Activated naive CD8-positive, alpha-beta T cell treated with anti-CD3 and anti-CD28 coated beads for 36 hours (primary cell): Measurements from ENCODE around the gene PCDHGB6. TPM values are rescaled to one million over a fixed set of nuclear protein-coding genes. Genes with fewer than 3 reads are reported as not detected.
"Not testable (repeated sequence)": the region's sequence is repeated elsewhere in the genome, so short reads cannot be mapped to it uniquely, and the experiment has no call there.

Experiments
- DNase-seq: peaks from one replicate; pipeline ENCODE4 v3.0.0; 2021
- H3K27ac Mint-ChIP-seq: one replicate; pipeline ENCODE4 v1.8.0; 2022; ENCODE audit warnings: mild to moderate bottlenecking, moderate library complexity, mixed read lengths
- H3K27me3 Mint-ChIP-seq: one replicate; pipeline ENCODE4 v1.8.0; 2022; ENCODE audit warnings: mild to moderate bottlenecking, mixed read lengths
- H3K36me3 Mint-ChIP-seq: one replicate; pipeline ENCODE4 v1.8.0; 2021; ENCODE audit warnings: mild to moderate bottlenecking, mixed read lengths
- H3K4me1 Mint-ChIP-seq: one replicate; pipeline ENCODE4 v1.8.0; 2021; ENCODE audit warnings: mixed read lengths
- H3K4me3 Mint-ChIP-seq: one replicate; pipeline ENCODE4 v1.8.0; 2022; ENCODE audit warnings: mild to moderate bottlenecking, moderate library complexity, mixed read lengths
- H3K9me3 Mint-ChIP-seq: one replicate; pipeline ENCODE4 v1.8.0; 2022; ENCODE audit warnings: mixed read lengths
- total RNA-seq, 2 experiments: library from RNA; stranded (reverse); gene quantifications; one replicate each; pipeline ENCODE4 v1.2.3, GENCODE V29; 2021

Gene PCDHGB6
- not detected for total RNA-seq

DNA sequence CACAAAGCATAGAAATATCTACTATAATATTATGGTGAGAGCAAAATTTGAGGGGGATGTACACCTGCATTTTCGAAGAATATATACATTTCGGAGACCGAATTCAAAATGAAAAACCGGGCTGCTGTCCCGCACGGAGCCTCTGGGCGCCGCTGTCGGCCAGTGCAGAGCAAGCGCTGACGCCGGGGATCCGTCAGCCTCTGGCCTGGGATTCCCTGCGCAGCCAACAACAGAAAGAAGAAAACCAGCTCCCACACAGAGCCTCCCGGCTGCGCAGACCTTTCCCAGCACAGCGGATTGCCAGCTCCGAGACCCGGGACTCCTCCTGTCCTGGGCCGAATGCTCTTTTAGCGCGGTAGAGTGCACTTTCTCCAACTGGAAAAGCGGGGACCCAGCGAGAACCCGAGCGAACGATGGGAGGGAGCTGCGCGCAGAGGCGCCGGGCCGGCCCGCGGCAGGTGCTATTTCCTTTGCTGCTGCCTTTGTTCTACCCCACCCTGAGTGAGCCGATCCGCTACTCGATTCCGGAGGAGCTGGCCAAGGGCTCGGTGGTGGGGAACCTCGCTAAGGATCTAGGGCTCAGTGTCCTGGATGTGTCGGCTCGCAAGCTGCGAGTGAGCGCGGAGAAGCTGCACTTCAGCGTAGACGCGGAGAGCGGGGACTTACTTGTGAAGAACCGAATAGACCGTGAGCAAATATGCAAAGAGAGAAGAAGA is at the start of gene PCDHGB6:
Gene PCDHGB6 (plus strand): TSS at position 232 of the 716 bp plus-strand sequence. CDS start 182 bp downstream, at position 414.
- not testable (repeated sequence) for H3K4me1 Mint-ChIP-seq, H3K27ac Mint-ChIP-seq
- H3K9me3 Mint-ChIP-seq = peaks cover 23% of the 10 kb centered on the region
- H3K4me3 Mint-ChIP-seq = peak within 1 kb of the TSS; percentile 45
- DNase-seq = peak; percentile 49
- H3K36me3 Mint-ChIP-seq = peaks cover 15% of the 10 kb centered on the region
- H3K27me3 Mint-ChIP-seq = peaks cover 85% of the 10 kb centered on the region

DNA sequence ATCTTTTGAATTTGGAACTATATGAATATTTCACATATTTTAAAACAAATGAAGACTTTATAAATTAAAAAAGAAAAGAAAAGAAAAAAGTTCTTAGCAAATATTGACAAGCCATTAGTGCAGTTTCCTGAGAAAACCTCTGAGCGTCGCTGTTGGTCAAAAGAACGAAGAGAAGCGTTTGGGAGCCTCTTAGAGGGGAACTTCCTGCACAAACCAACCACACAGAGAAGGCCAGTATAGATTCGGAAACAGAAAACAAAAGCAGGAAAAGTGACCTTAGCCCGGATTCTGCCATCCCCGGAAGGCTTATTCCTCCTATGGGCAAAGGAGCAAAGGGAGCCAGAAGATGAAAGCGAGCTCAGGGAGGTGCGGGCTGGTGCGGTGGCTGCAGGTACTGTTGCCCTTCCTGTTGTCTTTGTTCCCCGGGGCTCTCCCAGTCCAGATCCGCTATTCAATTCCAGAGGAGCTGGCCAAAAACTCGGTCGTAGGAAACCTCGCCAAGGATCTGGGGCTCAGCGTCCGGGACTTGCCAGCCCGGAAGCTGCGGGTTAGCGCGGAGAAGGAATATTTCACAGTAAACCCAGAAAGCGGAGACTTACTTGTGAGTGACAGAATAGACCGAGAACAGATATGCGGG is 47.9 kb upstream of the PCDHGB6 start, which contains the start of gene PCDHGB2:
Gene PCDHGB2 (plus strand): TSS at position 205 of the 637 bp plus-strand sequence. CDS start 142 bp downstream, at position 347.
- H3K36me3 Mint-ChIP-seq = peaks cover 36% of the 10 kb centered on the region
- peaks cover 49% of the 10 kb centered on the region for H3K9me3 Mint-ChIP-seq
- no peak for DNase-seq
- H3K27me3 Mint-ChIP-seq = peaks cover 93% of the 10 kb centered on the region
- H3K27ac Mint-ChIP-seq = peak within 1 kb of the TSS; percentile 3
- peak within 1 kb of the TSS; percentile 75 for H3K4me3 Mint-ChIP-seq
- peaks cover 5% of the 10 kb centered on the region for H3K4me1 Mint-ChIP-seq

DNA sequence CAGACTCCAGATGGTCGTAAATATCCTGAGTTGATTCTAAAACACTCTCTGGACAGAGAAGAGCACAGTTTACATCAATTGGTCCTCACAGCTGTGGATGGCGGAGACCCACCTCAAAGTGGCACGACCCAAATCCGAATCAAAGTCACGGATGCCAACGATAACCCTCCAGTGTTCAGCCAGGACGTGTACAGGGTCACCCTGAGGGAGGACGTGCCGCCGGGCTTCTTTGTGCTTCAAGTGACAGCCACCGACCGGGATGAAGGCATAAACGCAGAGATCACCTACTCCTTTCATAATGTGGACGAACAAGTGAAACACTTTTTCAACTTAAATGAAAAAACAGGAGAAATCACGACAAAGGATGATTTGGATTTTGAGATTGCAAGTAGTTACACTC is 47.1 kb upstream of the PCDHGB6 start:
- Mint-ChIP-seq H3K4me1 (peaks cover 5% of the 10 kb centered on the region), H3K27me3 (peaks cover 93% of the 10 kb centered on the region), H3K27ac (no peak overlapping the region), H3K9me3 (peaks cover 53% of the 10 kb centered on the region), H3K4me3 (no peak overlapping the region), H3K36me3 (peaks cover 40% of the 10 kb centered on the region)
- DNase-seq = no peak

DNA sequence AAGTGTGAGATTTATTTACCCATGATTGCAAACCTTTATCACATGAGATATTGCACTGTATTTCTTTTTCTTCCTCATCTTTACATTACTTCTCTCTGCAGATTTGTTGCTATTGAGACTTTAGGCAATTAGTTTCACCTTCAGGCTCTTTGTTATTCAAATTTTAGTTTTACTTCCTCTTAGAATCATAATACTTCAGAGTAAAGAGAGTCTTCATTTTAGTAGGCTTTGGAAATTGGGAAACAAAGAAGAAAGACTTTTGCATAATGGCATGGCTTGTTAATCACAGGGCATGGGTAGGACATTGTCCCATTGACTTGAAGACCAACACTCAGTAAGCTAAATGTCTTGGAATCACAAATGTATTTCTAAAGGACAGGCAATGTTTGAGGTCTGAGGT is 45.1 kb upstream of the PCDHGB6 start:
- Mint-ChIP-seq H3K4me3 (no peak overlapping the region), H3K9me3 (peaks cover 44% of the 10 kb centered on the region), H3K36me3 (peaks cover 41% of the 10 kb centered on the region), H3K27me3 (peaks cover 92% of the 10 kb centered on the region), H3K4me1 (peaks cover 5% of the 10 kb centered on the region), H3K27ac (no peak overlapping the region)
- no peak for DNase-seq

DNA sequence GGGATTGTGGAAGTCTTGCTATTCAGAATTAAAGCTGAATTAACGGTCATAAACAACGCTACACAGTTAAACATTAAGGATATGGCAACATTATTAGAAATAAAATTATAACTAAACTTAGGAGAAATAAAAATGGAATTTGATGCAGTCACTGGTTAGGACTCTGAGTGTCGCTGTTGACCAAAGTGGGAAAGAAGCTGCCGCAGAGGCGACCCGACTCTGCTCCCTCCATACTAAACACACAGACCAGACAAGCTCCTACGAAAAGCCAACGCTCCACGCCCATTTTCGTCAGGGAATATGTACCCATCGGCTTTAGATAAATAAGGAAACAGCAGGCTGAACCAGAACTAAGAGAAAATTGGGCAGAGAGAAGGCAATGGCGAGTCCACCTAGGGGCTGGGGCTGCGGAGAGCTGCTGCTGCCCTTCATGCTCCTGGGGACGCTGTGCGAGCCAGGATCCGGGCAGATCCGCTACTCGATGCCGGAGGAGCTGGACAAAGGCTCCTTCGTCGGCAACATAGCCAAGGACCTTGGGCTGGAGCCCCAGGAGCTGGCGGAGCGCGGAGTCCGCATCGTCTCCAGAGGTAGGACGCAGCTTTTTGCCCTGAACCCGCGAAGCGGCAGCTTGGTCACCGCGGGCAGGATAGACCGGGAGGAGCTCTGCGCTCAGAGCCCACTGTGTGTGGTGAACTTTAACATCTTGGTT is 43.7 kb upstream of the PCDHGB6 start, which contains the start of gene PCDHGA5:
Gene PCDHGA5 (plus strand): TSS at position 211 of the 709 bp plus-strand sequence. CDS start 169 bp downstream, at position 380.
- Mint-ChIP-seq H3K4me3 (no peak within 1 kb of the TSS), H3K27me3 (peaks cover 93% of the 10 kb centered on the region), H3K9me3 (peaks cover 39% of the 10 kb centered on the region), H3K27ac (no peak within 1 kb of the TSS), H3K36me3 (peaks cover 37% of the 10 kb centered on the region), H3K4me1 (peaks cover 5% of the 10 kb centered on the region)
- DNase-seq = no peak

DNA sequence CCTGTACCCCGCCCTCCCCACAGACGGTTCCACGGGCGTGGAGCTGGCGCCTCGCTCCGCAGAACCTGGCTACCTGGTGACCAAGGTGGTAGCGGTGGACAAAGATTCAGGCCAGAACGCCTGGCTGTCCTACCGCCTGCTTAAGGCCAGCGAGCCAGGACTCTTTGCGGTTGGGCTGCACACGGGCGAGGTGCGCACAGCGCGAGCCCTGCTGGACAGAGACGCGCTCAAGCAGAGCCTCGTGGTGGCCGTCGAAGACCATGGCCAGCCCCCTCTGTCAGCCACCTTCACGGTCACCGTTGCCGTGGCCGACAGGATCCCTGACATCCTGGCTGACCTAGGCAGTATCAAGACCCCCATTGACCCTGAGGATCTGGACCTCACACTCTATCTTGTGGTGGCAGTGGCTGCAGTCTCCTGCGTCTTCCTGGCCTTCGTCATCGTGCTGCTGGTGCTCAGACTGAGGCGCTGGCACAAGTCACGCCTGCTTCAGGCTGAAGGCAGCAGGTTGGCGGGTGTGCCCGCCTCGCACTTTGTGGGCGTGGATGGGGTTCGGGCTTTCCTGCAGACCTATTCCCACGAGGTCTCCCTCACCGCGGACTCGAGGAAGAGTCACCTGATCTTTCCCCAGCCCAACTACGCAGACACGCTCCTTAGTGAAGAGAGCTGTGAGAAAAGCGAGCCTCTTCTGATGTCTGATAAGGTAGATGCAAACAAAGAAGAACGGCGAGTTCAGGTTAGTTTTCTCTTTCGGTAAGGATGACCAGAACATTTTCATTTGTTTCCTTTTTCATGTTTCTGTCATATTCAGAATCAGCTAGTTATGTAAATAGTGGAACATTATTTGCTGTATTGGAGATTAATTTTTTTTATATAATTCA is 41.6 kb upstream of the PCDHGB6 start:
- H3K27ac Mint-ChIP-seq = no peak overlapping the region
- DNase-seq = no peak
- no peak overlapping the region for H3K4me3 Mint-ChIP-seq
- H3K4me1 Mint-ChIP-seq = peaks cover 4% of the 10 kb centered on the region
- H3K9me3 Mint-ChIP-seq = peaks cover 31% of the 10 kb centered on the region
- H3K36me3 Mint-ChIP-seq = peaks cover 28% of the 10 kb centered on the region
- H3K27me3 Mint-ChIP-seq = peaks cover 92% of the 10 kb centered on the region

DNA sequence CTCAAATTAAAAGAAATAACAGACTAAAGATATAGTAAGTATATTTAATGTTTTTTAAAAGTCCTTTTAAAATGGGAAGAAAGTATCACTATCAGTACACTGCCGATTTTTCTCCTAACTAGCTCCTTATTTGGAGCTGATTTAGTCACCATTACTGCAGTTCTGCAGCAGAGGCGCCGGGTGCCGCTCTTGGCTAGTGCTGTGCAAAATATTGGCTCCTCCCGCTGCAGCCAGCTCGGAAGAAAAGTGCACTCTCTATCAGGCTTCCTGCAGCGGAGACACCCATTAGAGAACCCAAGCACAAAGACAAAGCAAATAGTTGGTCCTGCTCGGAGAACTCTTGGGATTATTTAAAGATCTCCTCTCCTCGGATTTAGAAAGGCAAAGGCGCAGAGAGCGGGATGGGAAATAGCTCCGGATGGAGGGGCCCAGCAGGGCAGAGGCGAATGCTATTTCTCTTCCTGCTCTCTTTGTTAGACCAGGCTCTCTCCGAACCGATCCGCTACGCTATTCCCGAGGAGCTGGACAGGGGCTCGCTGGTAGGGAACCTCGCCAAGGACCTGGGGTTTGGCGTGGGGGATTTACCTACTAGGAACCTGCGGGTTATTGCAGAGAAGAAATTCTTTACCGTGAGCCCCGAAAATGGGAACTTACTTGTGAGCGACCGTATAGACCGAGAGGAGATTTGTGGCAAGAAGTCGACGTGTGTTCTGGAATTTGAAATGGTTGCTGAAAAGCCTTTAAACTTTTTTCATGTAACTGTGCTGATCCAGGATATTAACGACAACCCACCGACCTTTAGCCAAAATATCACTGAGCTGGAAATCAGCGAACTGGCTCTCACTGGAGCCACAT is 37.6 kb upstream of the PCDHGB6 start, which contains the start of gene PCDHGB3:
Gene PCDHGB3 (plus strand): TSS at position 249 of the 855 bp plus-strand sequence. CDS start 153 bp downstream, at position 402.
- no peak for DNase-seq
- peaks cover 26% of the 10 kb centered on the region for H3K36me3 Mint-ChIP-seq
- H3K27ac Mint-ChIP-seq = no peak within 1 kb of the TSS
- peaks cover 93% of the 10 kb centered on the region for H3K27me3 Mint-ChIP-seq
- peaks cover 4% of the 10 kb centered on the region for H3K4me1 Mint-ChIP-seq
- peak within 1 kb of the TSS; percentile 60 for H3K4me3 Mint-ChIP-seq
- peaks cover 29% of the 10 kb centered on the region for H3K9me3 Mint-ChIP-seq

DNA sequence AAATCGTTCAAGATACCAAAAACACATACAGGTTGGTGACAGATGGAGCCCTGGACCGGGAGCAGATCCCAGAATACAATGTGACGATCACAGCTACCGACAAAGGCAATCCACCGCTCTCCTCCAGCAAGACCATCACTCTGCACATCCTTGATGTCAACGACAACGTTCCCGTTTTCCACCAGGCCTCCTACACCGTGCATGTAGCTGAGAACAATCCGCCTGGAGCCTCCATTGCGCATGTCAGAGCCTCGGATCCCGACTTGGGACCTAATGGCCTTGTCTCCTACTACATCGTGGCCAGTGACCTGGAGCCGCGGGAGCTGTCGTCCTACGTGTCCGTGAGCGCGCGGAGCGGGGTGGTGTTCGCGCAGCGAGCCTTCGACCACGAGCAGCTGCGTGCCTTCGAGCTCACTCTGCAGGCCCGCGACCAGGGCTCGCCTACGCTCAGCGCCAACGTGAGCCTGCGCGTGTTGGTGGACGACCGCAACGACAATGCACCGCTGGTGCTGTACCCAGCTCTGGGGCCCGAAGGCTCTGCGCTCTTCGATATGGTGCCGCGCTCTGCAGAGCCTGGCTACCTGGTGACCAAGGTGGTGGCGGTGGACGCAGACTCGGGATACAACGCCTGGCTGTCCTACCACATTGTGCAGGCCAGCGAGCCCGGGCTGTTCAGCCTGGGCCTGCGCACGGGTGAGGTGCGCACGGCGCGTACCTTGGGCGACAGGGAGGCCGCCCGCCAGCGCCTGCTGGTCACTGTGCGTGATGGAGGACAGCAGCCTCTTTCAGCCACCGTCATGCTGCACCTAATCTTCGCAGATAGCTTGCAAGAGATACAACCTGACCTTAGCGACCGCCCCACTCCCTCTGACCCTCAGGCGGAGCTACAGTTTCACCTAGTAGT is 36.0 kb upstream of the PCDHGB6 start:
- H3K4me1 Mint-ChIP-seq = peaks cover 4% of the 10 kb centered on the region
- H3K9me3 Mint-ChIP-seq = peaks cover 32% of the 10 kb centered on the region
- no peak overlapping the region for H3K27ac Mint-ChIP-seq
- no peak overlapping the region for H3K4me3 Mint-ChIP-seq
- H3K27me3 Mint-ChIP-seq = peaks cover 90% of the 10 kb centered on the region
- no peak for DNase-seq
- H3K36me3 Mint-ChIP-seq = peaks cover 20% of the 10 kb centered on the region

DNA sequence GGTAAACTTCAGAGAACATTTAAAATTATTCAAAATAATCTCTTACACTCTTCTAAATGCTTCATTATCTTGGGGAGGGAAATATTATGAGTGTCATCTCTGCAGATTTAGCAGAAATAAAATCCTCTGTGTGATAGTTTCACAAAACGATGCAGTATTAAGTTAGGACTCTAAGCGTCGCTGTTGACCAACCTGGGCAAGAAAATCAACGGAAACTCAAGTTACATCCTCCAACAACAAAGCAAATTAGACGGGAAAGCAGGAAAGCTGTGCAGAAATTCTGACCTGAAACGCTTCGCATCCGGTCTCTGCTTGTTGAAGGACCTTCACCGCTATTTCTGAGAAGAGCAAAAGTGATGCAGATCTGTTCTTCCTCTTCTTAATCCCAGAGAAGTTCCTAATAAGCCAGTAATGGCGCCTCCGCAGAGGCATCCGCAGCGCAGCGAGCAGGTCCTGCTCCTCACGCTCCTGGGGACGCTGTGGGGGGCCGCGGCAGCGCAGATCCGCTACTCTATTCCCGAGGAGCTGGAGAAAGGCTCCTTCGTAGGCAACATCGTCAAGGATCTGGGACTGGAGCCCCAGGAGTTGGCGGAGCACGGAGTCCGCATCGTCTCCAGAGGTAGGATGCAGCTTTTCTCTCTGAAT is 34.0 kb upstream of the PCDHGB6 start, which contains the start of gene PCDHGA6:
Gene PCDHGA6 (plus strand): TSS at position 219 of the 645 bp plus-strand sequence. CDS start 193 bp downstream, at position 412.
- H3K27ac Mint-ChIP-seq = no peak within 1 kb of the TSS
- H3K27me3 Mint-ChIP-seq = peaks cover 86% of the 10 kb centered on the region
- DNase-seq = no peak
- H3K4me1 Mint-ChIP-seq = peaks cover 4% of the 10 kb centered on the region
- H3K9me3 Mint-ChIP-seq = peaks cover 37% of the 10 kb centered on the region
- peaks cover 25% of the 10 kb centered on the region for H3K36me3 Mint-ChIP-seq
- no peak within 1 kb of the TSS for H3K4me3 Mint-ChIP-seq

DNA sequence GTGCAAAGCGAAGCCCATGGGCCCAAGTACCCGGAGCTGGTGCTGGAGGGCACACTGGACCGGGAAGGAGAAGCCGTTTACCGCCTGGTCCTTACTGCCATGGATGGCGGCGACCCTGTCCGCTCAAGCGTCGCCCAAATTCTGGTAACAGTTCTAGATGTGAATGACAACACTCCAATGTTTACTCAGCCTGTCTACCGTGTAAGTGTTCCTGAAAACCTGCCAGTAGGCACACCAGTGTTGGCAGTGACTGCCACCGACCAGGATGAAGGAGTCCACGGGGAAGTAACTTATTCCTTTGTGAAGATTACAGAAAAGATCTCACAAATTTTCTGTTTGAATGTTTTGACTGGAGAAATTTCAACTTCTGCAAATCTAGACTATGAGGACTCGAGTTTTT is 33.2 kb upstream of the PCDHGB6 start:
- Mint-ChIP-seq H3K9me3 (peaks cover 39% of the 10 kb centered on the region), H3K4me3 (no peak overlapping the region)

DNA sequence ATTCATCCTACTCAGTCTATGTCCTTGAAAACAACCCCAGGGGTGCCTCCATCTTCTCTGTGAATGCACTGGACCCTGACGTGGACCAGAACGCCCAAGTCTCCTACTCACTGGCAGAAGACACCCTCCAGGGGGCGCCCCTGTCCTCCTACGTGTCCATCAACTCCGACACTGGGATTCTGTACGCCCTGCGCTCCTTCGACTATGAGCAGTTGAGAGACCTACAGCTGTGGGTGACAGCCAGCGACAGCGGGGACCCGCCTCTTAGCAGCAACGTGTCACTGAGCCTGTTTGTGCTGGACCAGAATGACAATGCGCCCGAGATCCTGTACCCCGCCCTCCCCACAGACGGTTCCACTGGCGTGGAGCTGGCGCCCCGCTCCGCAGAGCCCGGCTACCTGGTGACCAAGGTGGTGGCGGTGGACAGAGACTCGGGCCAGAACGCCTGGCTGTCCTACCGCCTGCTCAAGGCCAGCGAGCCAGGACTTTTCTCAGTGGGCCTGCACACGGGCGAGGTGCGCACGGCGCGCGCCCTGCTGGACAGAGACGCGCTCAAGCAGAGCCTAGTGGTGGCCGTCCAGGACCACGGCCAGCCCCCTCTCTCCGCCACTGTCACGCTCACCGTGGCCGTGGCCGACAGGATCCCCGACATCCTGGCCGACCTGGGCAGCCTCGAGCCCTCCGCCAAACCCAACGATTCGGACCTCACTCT is 32.2 kb upstream of the PCDHGB6 start:
- Mint-ChIP-seq H3K36me3 (peaks cover 23% of the 10 kb centered on the region), H3K9me3 (peaks cover 37% of the 10 kb centered on the region), H3K27me3 (peaks cover 85% of the 10 kb centered on the region)
- H3K27ac Mint-ChIP-seq, DNase-seq, H3K4me3 Mint-ChIP-seq, H3K4me1 Mint-ChIP-seq: not testable (repeated sequence)

More for the DNA sequence above, 33.2 kb upstream of the PCDHGB6 start:
- no peak for DNase-seq
- Mint-ChIP-seq H3K27ac (no peak overlapping the region), H3K27me3 (peaks cover 85% of the 10 kb centered on the region), H3K4me1 (peaks cover 4% of the 10 kb centered on the region), H3K36me3 (peaks cover 25% of the 10 kb centered on the region)
